Peyer's patch (tissue), 4 donors: ENCODE data around the gene GINS2. TPM values are rescaled to one million over a fixed set of nuclear protein-coding genes. Genes with fewer than 3 reads are reported as not detected.

Experiments
- DNase-seq, 3 donors: peaks; one replicate each; pipeline ENCODE4 v3.0.0-alpha.2; 2017 to 2019
- H3K27ac ChIP-seq, 4 donors: fragments of 200-600 bp; sonication (generic); one replicate each; pipeline ENCODE4 v1.5.1; 2016 to 2019
- H3K27me3 ChIP-seq, 2 donors: fragments of 200-600 bp; sonication (generic); one replicate each; pipeline ENCODE4 v1.5.1; 2019
- H3K36me3 ChIP-seq, 3 donors: fragments of 200-600 bp; sonication (generic); one replicate each; pipeline ENCODE4 v1.5.1; 2016 to 2019
- H3K4me1 ChIP-seq, 4 donors: fragments of 200-600 bp; sonication (generic); one replicate each; pipeline ENCODE4 v1.5.1; 2016 to 2019
- H3K4me3 ChIP-seq, 4 donors: fragments of 200-600 bp; sonication (generic); 1 replicate in 3 of 4; 2 replicates in 1 of 4; pipeline ENCODE4 v1.5.1; 2016 to 2019; ENCODE audit warnings: mild to moderate bottlenecking in 1 of 4
- H3K9me3 ChIP-seq, 4 donors: fragments of 200-600 bp; sonication (generic); one replicate each; pipeline ENCODE4 v1.5.1; 2016 to 2019; ENCODE audit warnings: mild to moderate bottlenecking in 1 of 4
- POLR2A ChIP-seq, 2 donors: fragments of 450-650 bp; IDR thresholded peaks; one replicate each; pipeline ENCODE4 v1.5.1; 2017; ENCODE audit warnings: antibody characterized with exemption in 2 of 2, mild to moderate bottlenecking in 2 of 2, moderate library complexity in 2 of 2
- total RNA-seq, 4 donors: library from RNA; depleted of rRNA; stranded (reverse); fragments of >200 nt; gene quantifications; one replicate each; pipeline ENCODE4 v1.1.0, GENCODE V29; 2016
- TF ChIP-seq, protein P1 (sequence below), 6 experiments: fragments of 450-650 bp in 4 of 6; fragments of 200-600 bp in 2 of 6; sonication (generic) in 1 of 6; IDR thresholded peaks; one replicate each; pipeline ENCODE4 v1.5.1; 2017 to 2019; ENCODE audit warnings: antibody characterized with exemption in 6 of 6, mild to moderate bottlenecking in 3 of 6, moderate library complexity in 1 of 6

The GINS2 gene
- total RNA-seq, 4 donors from 2014 or later, result 2.9 to 10.7 (median 5.2) TPM

DNA sequence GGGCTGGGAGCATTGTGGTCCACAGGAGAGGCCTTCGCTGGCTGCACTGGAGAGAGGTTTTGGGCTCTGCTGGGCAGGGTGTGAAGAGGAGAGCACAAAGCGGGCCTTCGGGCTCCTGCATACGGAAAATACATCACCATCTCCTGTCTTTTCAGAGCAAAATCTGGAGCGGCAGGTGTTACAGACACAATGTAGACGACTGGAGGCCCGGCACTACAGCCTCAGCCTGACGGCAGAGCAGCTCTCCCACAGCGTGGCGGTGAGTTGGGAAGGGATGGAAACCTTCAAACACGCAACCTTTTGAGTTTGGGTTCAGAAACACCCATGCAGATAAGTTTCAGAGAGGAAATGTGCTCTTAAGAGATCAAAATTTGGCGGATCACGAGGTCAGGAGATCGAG lies 17.9 kb downstream of the GINS2 start:
- H3K27me3 ChIP-seq, result no peaks in the 10 kb centered on the region
- peaks cover 0 to 82% (median 0%) of the 10 kb centered on the region in 3 donors for H3K36me3 ChIP-seq
- DNase-seq, result peak in 1 of 3 donors; percentile 5
- no peaks in the 10 kb centered on the region for H3K9me3 ChIP-seq
- H3K27ac ChIP-seq, result no peak overlapping the region
- peaks cover 0 to 15% (median 0%) of the 10 kb centered on the region in 4 donors for H3K4me1 ChIP-seq
- TF ChIP-seq POLR2A (IDR thresholded peaks at IDR 0.05), result no peak
- TF ChIP-seq, protein P1, sequence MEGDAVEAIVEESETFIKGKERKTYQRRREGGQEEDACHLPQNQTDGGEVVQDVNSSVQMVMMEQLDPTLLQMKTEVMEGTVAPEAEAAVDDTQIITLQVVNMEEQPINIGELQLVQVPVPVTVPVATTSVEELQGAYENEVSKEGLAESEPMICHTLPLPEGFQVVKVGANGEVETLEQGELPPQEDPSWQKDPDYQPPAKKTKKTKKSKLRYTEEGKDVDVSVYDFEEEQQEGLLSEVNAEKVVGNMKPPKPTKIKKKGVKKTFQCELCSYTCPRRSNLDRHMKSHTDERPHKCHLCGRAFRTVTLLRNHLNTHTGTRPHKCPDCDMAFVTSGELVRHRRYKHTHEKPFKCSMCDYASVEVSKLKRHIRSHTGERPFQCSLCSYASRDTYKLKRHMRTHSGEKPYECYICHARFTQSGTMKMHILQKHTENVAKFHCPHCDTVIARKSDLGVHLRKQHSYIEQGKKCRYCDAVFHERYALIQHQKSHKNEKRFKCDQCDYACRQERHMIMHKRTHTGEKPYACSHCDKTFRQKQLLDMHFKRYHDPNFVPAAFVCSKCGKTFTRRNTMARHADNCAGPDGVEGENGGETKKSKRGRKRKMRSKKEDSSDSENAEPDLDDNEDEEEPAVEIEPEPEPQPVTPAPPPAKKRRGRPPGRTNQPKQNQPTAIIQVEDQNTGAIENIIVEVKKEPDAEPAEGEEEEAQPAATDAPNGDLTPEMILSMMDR (IDR thresholded peaks at IDR 0.05), result no peak
- no peak overlapping the region for H3K4me3 ChIP-seq

DNA sequence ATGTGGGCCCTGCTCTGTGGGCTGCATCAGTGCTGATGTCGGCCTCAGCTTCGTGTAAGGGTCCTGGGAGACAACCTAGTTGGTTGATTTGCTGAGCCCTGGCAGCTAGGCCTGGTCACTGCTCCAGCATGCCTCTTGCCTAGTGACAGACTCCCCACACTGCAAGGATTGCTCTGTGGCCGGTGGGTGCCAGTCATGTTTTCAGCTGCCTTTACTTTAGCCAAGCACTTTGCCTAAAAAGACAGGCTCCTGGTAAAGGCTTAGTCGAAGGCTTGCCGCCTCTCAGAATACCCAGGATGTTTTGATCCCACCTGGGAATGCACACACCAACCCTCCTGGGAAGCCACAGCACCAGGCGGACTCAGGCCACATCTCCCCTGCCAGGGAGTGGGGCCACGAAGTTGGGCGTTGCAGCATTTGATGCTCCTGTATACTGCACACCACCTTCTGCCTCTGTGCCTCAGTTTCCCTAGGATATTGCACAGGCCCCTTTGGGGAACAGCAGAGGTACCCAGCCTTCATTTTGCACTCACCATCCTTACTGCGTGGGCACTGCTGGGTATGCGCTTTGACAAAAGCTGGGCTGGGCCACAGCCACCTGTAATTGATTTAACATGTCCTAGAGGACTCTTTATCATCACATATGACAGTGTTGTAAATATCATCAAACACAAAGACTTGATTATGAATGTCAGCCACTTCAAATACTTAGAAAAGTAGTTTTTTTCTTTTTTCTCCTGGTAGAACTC lies 19.9 kb downstream of the GINS2 start:
- no peak overlapping the region for H3K27ac ChIP-seq
- no peak for DNase-seq
- H3K36me3 ChIP-seq, result peaks cover 0 to 88% (median 0%) of the 10 kb centered on the region in 3 donors

GRCh38 chr16:85667841-85668413 lies 20.8 kb downstream of the GINS2 start:
- peak in 1 of 3 donors; percentile 40 for DNase-seq
- TF ChIP-seq, protein P1 (IDR thresholded peaks at IDR 0.05), result no peak
- TF ChIP-seq POLR2A (IDR thresholded peaks at IDR 0.05), result no peak

More for the DNA sequence above, 19.9 kb downstream of the GINS2 start:
- Histone ChIP-seq H3K9me3 (no peaks in the 10 kb centered on the region), H3K27me3 (no peaks in the 10 kb centered on the region), H3K4me3 (no peak overlapping the region), H3K4me1 (peaks cover 0 to 6% (median 0%) of the 10 kb centered on the region in 4 donors)
- no peak for TF ChIP-seq POLR2A (IDR thresholded peaks at IDR 0.05)
- TF ChIP-seq, protein P1 (IDR thresholded peaks at IDR 0.05), result no peak

GRCh38 chr16:85667261-85667660 lies 21.5 kb downstream of the GINS2 start:
- H3K4me1 ChIP-seq, result no peaks in the 10 kb centered on the region
- no peak for DNase-seq
- no peaks in the 10 kb centered on the region for H3K9me3 ChIP-seq
- H3K27ac ChIP-seq, result no peak overlapping the region
- no peak overlapping the region for H3K4me3 ChIP-seq
- TF ChIP-seq, protein P1 (IDR thresholded peaks at IDR 0.05), result no peak
- TF ChIP-seq POLR2A (IDR thresholded peaks at IDR 0.05), result no peak
- no peaks in the 10 kb centered on the region for H3K27me3 ChIP-seq
- H3K36me3 ChIP-seq, result peaks cover 0 to 95% (median 0%) of the 10 kb centered on the region in 3 donors

More at GRCh38 chr16:85667841-85668413, 20.8 kb downstream of the GINS2 start:
- Histone ChIP-seq H3K27me3 (no peaks in the 10 kb centered on the region), H3K27ac (no peak overlapping the region), H3K4me1 (no peaks in the 10 kb centered on the region), H3K36me3 (peaks cover 0 to 95% (median 0%) of the 10 kb centered on the region in 3 donors), H3K4me3 (no peak overlapping the region), H3K9me3 (no peaks in the 10 kb centered on the region)

GRCh38 chr16:85665929-85666328 lies 22.8 kb downstream of the GINS2 start:
- H3K27ac ChIP-seq, result no peak overlapping the region
- H3K27me3 ChIP-seq, result no peaks in the 10 kb centered on the region
- no peaks in the 10 kb centered on the region for H3K9me3 ChIP-seq
- DNase-seq, result peak in 1 of 3 donors; percentile 36
- TF ChIP-seq POLR2A (IDR thresholded peaks at IDR 0.05), result no peak
- TF ChIP-seq, protein P1 (IDR thresholded peaks at IDR 0.05), result no peak
- no peaks in the 10 kb centered on the region for H3K4me1 ChIP-seq
- no peak overlapping the region for H3K4me3 ChIP-seq
- H3K36me3 ChIP-seq, result peaks cover 0 to 97% (median 0%) of the 10 kb centered on the region in 3 donors
